Measurements from ENCODE around the gene KREMEN1.

DNA sequence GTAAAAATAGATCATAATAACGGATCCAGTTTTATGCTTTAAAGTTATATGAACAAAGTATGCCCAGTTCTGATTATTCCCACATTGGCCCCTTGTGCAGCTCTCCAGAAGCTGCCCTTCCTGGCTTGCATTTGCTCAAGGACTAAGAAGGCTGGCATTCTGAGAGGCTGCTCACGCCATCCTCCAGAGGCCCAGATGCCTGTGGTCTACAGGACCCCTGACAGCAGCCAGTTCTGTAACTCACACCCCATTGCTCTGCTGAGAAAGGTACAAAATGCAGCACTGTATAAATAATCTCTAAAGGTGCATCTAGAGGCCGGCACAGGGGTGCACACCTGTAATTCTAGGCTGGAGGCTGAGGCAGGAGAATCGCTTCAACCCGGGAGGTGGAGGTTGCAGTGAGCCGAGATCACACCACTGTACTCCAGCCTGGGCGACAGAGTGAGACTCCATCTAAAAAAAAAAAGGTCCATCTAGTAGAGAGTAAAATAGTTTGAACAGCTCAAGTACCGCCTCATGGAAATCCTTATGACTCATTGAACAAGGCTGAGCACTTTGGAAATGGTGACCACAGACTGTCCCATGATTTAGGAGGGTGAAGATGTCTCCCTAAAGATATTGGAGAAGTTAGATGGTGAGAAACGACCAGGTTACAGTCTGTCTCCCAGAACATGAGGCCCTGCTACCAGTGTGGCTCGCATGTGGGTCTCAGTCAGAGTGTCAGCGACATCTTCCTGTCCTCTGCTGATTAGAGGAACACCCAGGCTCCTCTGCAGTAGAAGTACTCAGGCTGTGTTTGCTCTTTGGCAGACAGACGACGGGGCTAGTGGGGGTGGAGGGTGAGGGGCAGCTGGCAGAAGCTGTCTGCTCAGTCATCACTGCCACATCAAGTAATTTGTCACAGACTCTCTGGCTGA, 56.3 kb downstream of the KREMEN1 start:
- TF ChIP-seq POLR2A (IDR thresholded peaks at IDR 0.05; ENCODE audit: low read depth, low read length) = no peak
- TF ChIP-seq, protein P1, sequence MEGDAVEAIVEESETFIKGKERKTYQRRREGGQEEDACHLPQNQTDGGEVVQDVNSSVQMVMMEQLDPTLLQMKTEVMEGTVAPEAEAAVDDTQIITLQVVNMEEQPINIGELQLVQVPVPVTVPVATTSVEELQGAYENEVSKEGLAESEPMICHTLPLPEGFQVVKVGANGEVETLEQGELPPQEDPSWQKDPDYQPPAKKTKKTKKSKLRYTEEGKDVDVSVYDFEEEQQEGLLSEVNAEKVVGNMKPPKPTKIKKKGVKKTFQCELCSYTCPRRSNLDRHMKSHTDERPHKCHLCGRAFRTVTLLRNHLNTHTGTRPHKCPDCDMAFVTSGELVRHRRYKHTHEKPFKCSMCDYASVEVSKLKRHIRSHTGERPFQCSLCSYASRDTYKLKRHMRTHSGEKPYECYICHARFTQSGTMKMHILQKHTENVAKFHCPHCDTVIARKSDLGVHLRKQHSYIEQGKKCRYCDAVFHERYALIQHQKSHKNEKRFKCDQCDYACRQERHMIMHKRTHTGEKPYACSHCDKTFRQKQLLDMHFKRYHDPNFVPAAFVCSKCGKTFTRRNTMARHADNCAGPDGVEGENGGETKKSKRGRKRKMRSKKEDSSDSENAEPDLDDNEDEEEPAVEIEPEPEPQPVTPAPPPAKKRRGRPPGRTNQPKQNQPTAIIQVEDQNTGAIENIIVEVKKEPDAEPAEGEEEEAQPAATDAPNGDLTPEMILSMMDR (conservative IDR thresholded peaks at IDR 0.05; ENCODE audit: low read depth, low read length) = no peak
- TF ChIP-seq BHLHE40 (IDR thresholded peaks at IDR 0.05; ENCODE audit: low read depth, low read length) = no peak
- TF ChIP-seq, protein P2, sequence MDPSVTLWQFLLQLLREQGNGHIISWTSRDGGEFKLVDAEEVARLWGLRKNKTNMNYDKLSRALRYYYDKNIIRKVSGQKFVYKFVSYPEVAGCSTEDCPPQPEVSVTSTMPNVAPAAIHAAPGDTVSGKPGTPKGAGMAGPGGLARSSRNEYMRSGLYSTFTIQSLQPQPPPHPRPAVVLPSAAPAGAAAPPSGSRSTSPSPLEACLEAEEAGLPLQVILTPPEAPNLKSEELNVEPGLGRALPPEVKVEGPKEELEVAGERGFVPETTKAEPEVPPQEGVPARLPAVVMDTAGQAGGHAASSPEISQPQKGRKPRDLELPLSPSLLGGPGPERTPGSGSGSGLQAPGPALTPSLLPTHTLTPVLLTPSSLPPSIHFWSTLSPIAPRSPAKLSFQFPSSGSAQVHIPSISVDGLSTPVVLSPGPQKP (IDR thresholded peaks at IDR 0.05; ENCODE audit: borderline replicate concordance, low read depth, low read length) = no peak
- TF ChIP-seq MAZ (IDR thresholded peaks at IDR 0.05; ENCODE audit: borderline replicate concordance, low read depth, low read length) = no peak
- TF ChIP-seq, protein P3, sequence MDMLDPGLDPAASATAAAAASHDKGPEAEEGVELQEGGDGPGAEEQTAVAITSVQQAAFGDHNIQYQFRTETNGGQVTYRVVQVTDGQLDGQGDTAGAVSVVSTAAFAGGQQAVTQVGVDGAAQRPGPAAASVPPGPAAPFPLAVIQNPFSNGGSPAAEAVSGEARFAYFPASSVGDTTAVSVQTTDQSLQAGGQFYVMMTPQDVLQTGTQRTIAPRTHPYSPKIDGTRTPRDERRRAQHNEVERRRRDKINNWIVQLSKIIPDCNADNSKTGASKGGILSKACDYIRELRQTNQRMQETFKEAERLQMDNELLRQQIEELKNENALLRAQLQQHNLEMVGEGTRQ (IDR thresholded peaks at IDR 0.05; ENCODE audit: low read depth, low read length) = no peak
- no peak for TF ChIP-seq MAFK (IDR thresholded peaks at IDR 0.05; ENCODE audit: low read depth, low read length)
- no peak for TF ChIP-seq RFX5 (IDR thresholded peaks at IDR 0.05; ENCODE audit: low read depth, low read length)
